HepG2 (cell line): ENCODE results near the gene KDM3B. TPM values are rescaled to one million over a fixed set of nuclear protein-coding genes. Genes with fewer than 3 reads are reported as not detected.

Experiments
- ARNT2 ChIP-seq: sonication (generic); formaldehyde crosslinking; IDR thresholded peaks from 2 replicates; pipeline ENCODE4 v1.8.0; 2022; ENCODE audit warnings: mild to moderate bottlenecking, low read depth, missing genetic modification reagents, moderate library complexity
- KDM5B ChIP-seq: sonication (generic); formaldehyde crosslinking; IDR thresholded peaks from 2 replicates; pipeline ENCODE4 v1.4.0; 2020; ENCODE audit warnings: missing genetic modification reagents, mild to moderate bottlenecking, borderline replicate concordance
- MTF2 ChIP-seq: sonication (generic); formaldehyde crosslinking; IDR thresholded peaks from 2 replicates; pipeline ENCODE4 v1.5.0; 2020; ENCODE audit warnings: missing genetic modification reagents, borderline replicate concordance
- NCOR1 ChIP-seq: fragments of 200-600 bp; sonication (generic); IDR thresholded peaks from 2 replicates; pipeline ENCODE4 v1.7.0; 2017; ENCODE audit warnings: antibody characterized with exemption, low read length, borderline replicate concordance
- NKX3-1 ChIP-seq: sonication (generic); formaldehyde crosslinking; IDR thresholded peaks from 2 replicates; pipeline ENCODE4 v1.5.0; 2020; ENCODE audit warnings: missing genetic modification reagents
- NPAS2 ChIP-seq: sonication (generic); formaldehyde crosslinking; IDR thresholded peaks from 2 replicates; pipeline ENCODE4 v1.8.0; 2022; ENCODE audit warnings: mild to moderate bottlenecking, missing genetic modification reagents, borderline replicate concordance
- SP4 ChIP-seq: sonication (generic); formaldehyde crosslinking; IDR thresholded peaks from 2 replicates; pipeline ENCODE4 v1.8.1; 2023; ENCODE audit warnings: mild to moderate bottlenecking, missing genetic modification reagents
- TRIM24 ChIP-seq: sonication (generic); formaldehyde crosslinking; IDR thresholded peaks from 2 replicates; pipeline ENCODE4 v1.8.0; 2022; ENCODE audit warnings: mild to moderate bottlenecking, missing genetic modification reagents
- ZNF264 ChIP-seq: sonication (generic); formaldehyde crosslinking; IDR thresholded peaks from 2 replicates; pipeline ENCODE4 v1.4.0; 2020; ENCODE audit warnings: missing genetic modification reagents
- ZNF331 ChIP-seq: sonication (generic); formaldehyde crosslinking; IDR thresholded peaks from 2 replicates; pipeline ENCODE4 v1.4.0; 2020; ENCODE audit warnings: missing genetic modification reagents
- ZNF337 ChIP-seq: sonication (generic); formaldehyde crosslinking; IDR thresholded peaks from 2 replicates; pipeline ENCODE4 v1.5.1; 2020; ENCODE audit warnings: missing genetic modification reagents, low read depth, mild to moderate bottlenecking, borderline replicate concordance
- ZNF577 ChIP-seq: sonication (generic); formaldehyde crosslinking; IDR thresholded peaks from 2 replicates; pipeline ENCODE4 v1.4.0; 2020; ENCODE audit warnings: mild to moderate bottlenecking, low read depth, missing genetic modification reagents, borderline replicate concordance
- polyA plus RNA-seq, 8 experiments: library from polyadenylated mRNA; depleted of rRNA in 3 of 8; stranded (reverse) in 7 of 8; unstranded in 1 of 8; fragments of >200 nt; fragmentation: Illumina TruSeq in 4 of 8; extraction: Trizol in 4 of 8; gene quantifications; 2 replicates each; pipeline versions ENCODE4 v1.2.1 to v1.2.3, GENCODE V29; 2011 to 2016; ENCODE audit warnings: low read depth in 4 of 8, missing spikeins in 1 of 8, mixed read lengths in 1 of 8; ENCODE audit not compliant: insufficient read depth in 1 of 8
- total RNA-seq, 5 experiments: library from RNA; depleted of rRNA; stranded (reverse); fragments of >200 nt; fragmentation: Illumina TruSeq; extraction: Trizol; gene quantifications; 2 replicates each; pipeline ENCODE4 v1.2.3, GENCODE V29; 2016; ENCODE audit warnings: low read depth in 1 of 5
- TF ChIP-seq, protein P1 (sequence below): IDR thresholded peaks from 2 replicates; pipeline ENCODE4 v1.6.1; 2016; ENCODE audit warnings: low read depth, borderline replicate concordance
- TF ChIP-seq, protein P2 (sequence below): sonication (generic); formaldehyde crosslinking; IDR thresholded peaks from 2 replicates; pipeline ENCODE4 v1.8.0; 2022; ENCODE audit warnings: missing genetic modification reagents, mild to moderate bottlenecking, inconsistent platforms, borderline replicate concordance
- TF ChIP-seq, protein P3 (sequence below): IDR thresholded peaks from 2 replicates; pipeline ENCODE4 v1.6.1; 2016; ENCODE audit warnings: low read depth, control low read depth
- TF ChIP-seq, protein P4 (sequence below): sonication (generic); formaldehyde crosslinking; IDR thresholded peaks from 2 replicates; pipeline ENCODE4 v1.8.1; 2023; ENCODE audit warnings: mild to moderate bottlenecking, missing genetic modification reagents
- TF ChIP-seq, protein P5 (sequence below): sonication (generic); formaldehyde crosslinking; conservative IDR thresholded peaks from 2 replicates; pipeline ENCODE4 v1.4.0; 2020; ENCODE audit warnings: missing genetic modification reagents
- TF ChIP-seq, protein P6 (sequence below): sonication (generic); formaldehyde crosslinking; IDR thresholded peaks from 2 replicates; pipeline ENCODE4 v1.8.0; 2022; ENCODE audit warnings: mild to moderate bottlenecking, missing genetic modification reagents, moderate library complexity
- TF ChIP-seq, protein P7 (sequence below): sonication (generic); formaldehyde crosslinking; conservative IDR thresholded peaks from 2 replicates; pipeline ENCODE4 v1.5.0; 2020; ENCODE audit warnings: missing genetic modification reagents

Gene KDM3B
- total and polyA plus RNA-seq, 2 of the 13 experiments (the other 11 are each of a cell fraction or from before 2014, with no cell fraction given) = 19.7 to 34.3 TPM

DNA sequence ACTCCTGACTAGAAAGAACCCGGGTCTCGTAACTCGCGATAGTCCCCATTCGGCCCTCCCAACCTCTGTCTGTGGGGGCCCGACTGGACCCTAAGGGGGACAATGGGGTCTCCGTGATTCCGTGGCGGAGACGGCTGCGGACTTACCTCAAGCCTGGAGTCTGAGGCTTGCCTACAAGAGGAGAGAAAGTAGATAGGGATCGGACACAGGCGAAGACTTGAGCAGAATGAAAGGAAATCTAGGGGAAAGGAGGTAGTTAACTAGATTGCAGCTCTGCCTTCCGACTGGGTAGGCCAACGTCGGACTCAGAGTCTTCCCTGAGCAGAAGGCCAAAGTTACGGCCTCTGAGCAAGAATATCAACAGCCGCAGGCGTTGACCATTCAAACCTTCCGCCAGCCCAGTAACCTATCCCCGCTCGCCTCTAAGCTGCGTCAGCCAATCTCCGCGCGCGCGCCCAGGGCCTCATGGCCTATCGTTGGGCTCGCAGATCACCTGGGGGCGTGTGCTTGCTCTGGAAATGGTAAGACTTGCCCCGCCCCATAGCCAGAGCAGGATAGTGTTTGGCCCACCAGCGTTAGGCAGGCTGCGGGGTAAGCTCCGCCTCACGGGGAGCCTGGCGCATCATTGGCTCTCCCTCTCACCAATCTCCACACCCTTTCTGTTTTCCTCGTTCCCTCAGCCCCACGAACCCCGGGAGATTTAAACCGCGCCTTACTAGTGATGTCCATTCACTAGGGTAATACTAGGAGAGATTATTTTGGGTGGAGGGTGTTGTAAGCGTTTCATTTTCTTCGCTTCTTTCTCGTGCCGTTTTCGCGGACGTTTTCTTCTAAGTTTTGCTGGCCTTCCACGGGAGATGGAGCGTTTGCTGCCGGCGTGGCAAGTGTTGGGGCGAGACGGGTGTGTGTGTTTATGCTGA, 20.8 kb upstream of the KDM3B start, which contains the start of gene CDC25C (continued):
- TF ChIP-seq SP4 (CRISPR knock-in tag) (peak; percentile 92), NCOR1 (no peak), ZNF264 (peak; percentile 59; the same call in 1 of the 2 replicates), ARNT2 (CRISPR knock-in tag) (peak; percentile 89), TRIM24 (CRISPR knock-in tag) (no peak), ZNF331 (CRISPR knock-in tag) (no peak), NKX3-1 (CRISPR knock-in tag) (peak; percentile 45; the same call in 1 of the 2 replicates), MTF2 (CRISPR knock-in tag) (no peak), ZNF337 (CRISPR knock-in tag) (no peak), NPAS2 (CRISPR knock-in tag) (no peak), ZNF577 (CRISPR knock-in tag) (no peak), KDM5B (CRISPR knock-in tag) (no peak)
- TF ChIP-seq, protein P1, sequence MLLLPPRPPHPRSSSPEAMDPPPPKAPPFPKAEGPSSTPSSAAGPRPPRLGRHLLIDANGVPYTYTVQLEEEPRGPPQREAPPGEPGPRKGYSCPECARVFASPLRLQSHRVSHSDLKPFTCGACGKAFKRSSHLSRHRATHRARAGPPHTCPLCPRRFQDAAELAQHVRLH (CRISPR knock-in tag) = no peak
- TF ChIP-seq, protein P2, sequence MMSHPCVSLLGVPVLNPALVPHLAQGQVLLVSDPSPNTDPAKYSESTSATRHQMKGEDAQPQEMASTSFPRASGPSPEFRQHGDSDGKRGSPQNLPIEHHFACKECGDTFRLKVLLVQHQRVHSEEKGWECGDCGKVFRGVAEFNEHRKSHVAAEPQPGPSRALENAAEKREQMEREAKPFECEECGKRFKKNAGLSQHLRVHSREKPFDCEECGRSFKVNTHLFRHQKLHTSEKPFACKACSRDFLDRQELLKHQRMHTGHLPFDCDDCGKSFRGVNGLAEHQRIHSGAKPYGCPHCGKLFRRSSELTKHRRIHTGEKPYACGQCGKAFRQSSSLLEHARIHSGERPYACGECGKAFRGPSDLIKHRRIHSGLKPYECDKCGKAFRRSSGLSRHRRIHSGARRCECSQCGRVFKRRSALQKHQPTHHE = peak; percentile 70; the same call in 1 of the 2 replicates
- TF ChIP-seq, protein P3, sequence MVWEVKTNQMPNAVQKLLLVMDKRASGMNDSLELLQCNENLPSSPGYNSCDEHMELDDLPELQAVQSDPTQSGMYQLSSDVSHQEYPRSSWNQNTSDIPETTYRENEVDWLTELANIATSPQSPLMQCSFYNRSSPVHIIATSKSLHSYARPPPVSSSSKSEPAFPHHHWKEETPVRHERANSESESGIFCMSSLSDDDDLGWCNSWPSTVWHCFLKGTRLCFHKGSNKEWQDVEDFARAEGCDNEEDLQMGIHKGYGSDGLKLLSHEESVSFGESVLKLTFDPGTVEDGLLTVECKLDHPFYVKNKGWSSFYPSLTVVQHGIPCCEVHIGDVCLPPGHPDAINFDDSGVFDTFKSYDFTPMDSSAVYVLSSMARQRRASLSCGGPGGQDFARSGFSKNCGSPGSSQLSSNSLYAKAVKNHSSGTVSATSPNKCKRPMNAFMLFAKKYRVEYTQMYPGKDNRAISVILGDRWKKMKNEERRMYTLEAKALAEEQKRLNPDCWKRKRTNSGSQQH (CRISPR knock-in tag) = peak; percentile 97
- TF ChIP-seq, protein P4, sequence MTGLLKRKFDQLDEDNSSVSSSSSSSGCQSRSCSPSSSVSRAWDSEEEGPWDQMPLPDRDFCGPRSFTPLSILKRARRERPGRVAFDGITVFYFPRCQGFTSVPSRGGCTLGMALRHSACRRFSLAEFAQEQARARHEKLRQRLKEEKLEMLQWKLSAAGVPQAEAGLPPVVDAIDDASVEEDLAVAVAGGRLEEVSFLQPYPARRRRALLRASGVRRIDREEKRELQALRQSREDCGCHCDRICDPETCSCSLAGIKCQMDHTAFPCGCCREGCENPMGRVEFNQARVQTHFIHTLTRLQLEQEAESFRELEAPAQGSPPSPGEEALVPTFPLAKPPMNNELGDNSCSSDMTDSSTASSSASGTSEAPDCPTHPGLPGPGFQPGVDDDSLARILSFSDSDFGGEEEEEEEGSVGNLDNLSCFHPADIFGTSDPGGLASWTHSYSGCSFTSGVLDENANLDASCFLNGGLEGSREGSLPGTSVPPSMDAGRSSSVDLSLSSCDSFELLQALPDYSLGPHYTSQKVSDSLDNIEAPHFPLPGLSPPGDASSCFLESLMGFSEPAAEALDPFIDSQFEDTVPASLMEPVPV (CRISPR knock-in tag) = no peak
- TF ChIP-seq, protein P5, sequence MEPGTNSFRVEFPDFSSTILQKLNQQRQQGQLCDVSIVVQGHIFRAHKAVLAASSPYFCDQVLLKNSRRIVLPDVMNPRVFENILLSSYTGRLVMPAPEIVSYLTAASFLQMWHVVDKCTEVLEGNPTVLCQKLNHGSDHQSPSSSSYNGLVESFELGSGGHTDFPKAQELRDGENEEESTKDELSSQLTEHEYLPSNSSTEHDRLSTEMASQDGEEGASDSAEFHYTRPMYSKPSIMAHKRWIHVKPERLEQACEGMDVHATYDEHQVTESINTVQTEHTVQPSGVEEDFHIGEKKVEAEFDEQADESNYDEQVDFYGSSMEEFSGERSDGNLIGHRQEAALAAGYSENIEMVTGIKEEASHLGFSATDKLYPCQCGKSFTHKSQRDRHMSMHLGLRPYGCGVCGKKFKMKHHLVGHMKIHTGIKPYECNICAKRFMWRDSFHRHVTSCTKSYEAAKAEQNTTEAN (CRISPR knock-in tag) = peak; percentile 86
- TF ChIP-seq, protein P6, sequence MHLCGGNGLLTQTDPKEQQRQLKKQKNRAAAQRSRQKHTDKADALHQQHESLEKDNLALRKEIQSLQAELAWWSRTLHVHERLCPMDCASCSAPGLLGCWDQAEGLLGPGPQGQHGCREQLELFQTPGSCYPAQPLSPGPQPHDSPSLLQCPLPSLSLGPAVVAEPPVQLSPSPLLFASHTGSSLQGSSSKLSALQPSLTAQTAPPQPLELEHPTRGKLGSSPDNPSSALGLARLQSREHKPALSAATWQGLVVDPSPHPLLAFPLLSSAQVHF (CRISPR knock-in tag) = 0 out of 2 replicates have a peak, but pooled peaks have one; percentile 43
- TF ChIP-seq, protein P7, sequence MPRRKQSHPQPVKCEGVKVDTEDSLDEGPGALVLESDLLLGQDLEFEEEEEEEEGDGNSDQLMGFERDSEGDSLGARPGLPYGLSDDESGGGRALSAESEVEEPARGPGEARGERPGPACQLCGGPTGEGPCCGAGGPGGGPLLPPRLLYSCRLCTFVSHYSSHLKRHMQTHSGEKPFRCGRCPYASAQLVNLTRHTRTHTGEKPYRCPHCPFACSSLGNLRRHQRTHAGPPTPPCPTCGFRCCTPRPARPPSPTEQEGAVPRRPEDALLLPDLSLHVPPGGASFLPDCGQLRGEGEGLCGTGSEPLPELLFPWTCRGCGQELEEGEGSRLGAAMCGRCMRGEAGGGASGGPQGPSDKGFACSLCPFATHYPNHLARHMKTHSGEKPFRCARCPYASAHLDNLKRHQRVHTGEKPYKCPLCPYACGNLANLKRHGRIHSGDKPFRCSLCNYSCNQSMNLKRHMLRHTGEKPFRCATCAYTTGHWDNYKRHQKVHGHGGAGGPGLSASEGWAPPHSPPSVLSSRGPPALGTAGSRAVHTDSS (CRISPR knock-in tag) = no peak
